Astrocyte (in vitro differentiated cells and primary cell): ENCODE data around the gene KIF5A. TPM values are rescaled to one million over a fixed set of nuclear protein-coding genes. Genes with fewer than 3 reads are reported as not detected.
A peak's percentile ranks its signal among the peaks of the same experiment; 100 is the strongest.

ENCODE experiments used
- DNase-seq: peaks from one replicate; pipeline ENCODE4 v3.0.0-alpha.2; 2010; ENCODE audit warnings: low read depth
- FAIRE-seq: peaks from 2 replicates; lab custom pipeline; 2011; peaks lifted over from hg19 to GRCh38; lab: Jason Lieb, UNC
- H2AFZ ChIP-seq: 2 replicates; pipeline ENCODE4 v1.6.0; 2012; ENCODE audit warnings: low read depth, low read length, inconsistent platforms
- H3K27ac ChIP-seq: 2 replicates; pipeline ENCODE4 v1.5.1; 2011; ENCODE audit warnings: low read depth, low read length, inconsistent platforms
- H3K27me3 ChIP-seq: 2 replicates; pipeline ENCODE4 v1.6.0; 2011; ENCODE audit warnings: low read length, inconsistent platforms; ENCODE audit not compliant: insufficient read depth
- H3K36me3 ChIP-seq: 2 replicates; pipeline ENCODE4 v1.5.1; 2011; ENCODE audit warnings: low read length, inconsistent platforms; ENCODE audit not compliant: insufficient read depth
- H3K4me1 ChIP-seq: 2 replicates; pipeline ENCODE4 v1.5.1; 2011; ENCODE audit warnings: low read length, inconsistent platforms; ENCODE audit not compliant: insufficient read depth
- H3K4me2 ChIP-seq: 2 replicates; pipeline ENCODE4 v1.6.0; 2012; ENCODE audit warnings: low read length, inconsistent platforms
- H3K4me3 ChIP-seq: 2 replicates; pipeline ENCODE4 v1.5.1; 2011; ENCODE audit warnings: low read depth, mild to moderate bottlenecking, low read length, inconsistent platforms; ENCODE audit not compliant: insufficient read depth
- H3K79me2 ChIP-seq: 2 replicates; pipeline ENCODE4 v1.6.0; 2012; ENCODE audit warnings: mild to moderate bottlenecking, low read length, inconsistent platforms; ENCODE audit not compliant: insufficient read depth
- H3K9ac ChIP-seq: 2 replicates; pipeline ENCODE4 v1.6.0; 2012; ENCODE audit warnings: mild to moderate bottlenecking, low read length, inconsistent platforms
- H3K9me3 ChIP-seq: 2 replicates; pipeline ENCODE4 v1.5.1; 2012; ENCODE audit warnings: low read depth, mild to moderate bottlenecking, low read length, inconsistent platforms; ENCODE audit not compliant: insufficient read depth
- H4K20me1 ChIP-seq: 2 replicates; pipeline ENCODE4 v1.6.0; 2012; ENCODE audit warnings: low read length, inconsistent platforms; ENCODE audit not compliant: insufficient read depth
- H3K27ac Mint-ChIP-seq: one replicate; pipeline ENCODE4 v1.8.0; 2021; ENCODE audit warnings: mild to moderate bottlenecking, mixed read lengths; ENCODE audit not compliant: unreplicated experiment
- H3K27me3 Mint-ChIP-seq: one replicate; pipeline ENCODE4 v1.8.0; 2021; ENCODE audit warnings: low read depth, mixed read lengths; ENCODE audit not compliant: unreplicated experiment
- H3K36me3 Mint-ChIP-seq: one replicate; pipeline ENCODE4 v1.8.0; 2021; ENCODE audit warnings: low read depth, mixed read lengths; ENCODE audit not compliant: unreplicated experiment
- H3K4me1 Mint-ChIP-seq: one replicate; pipeline ENCODE4 v1.8.0; 2021; ENCODE audit warnings: low read depth, mixed read lengths; ENCODE audit not compliant: unreplicated experiment
- H3K4me3 Mint-ChIP-seq: one replicate; pipeline ENCODE4 v1.8.0; 2021; ENCODE audit warnings: mild to moderate bottlenecking, moderate library complexity, mixed read lengths; ENCODE audit not compliant: unreplicated experiment
- H3K9me3 Mint-ChIP-seq: one replicate; pipeline ENCODE4 v1.8.0; 2021; ENCODE audit warnings: mild to moderate bottlenecking, mixed read lengths; ENCODE audit not compliant: unreplicated experiment
- CTCF ChIP-seq: IDR thresholded peaks from 2 replicates; pipeline ENCODE4 v1.5.1; 2011; ENCODE audit warnings: low read depth, mild to moderate bottlenecking, inconsistent platforms, low read length, moderate library complexity; ENCODE audit not compliant: insufficient read depth
- EZH2 ChIP-seq: IDR thresholded peaks from 2 replicates; pipeline ENCODE4 v1.6.1; 2012; ENCODE audit warnings: mild to moderate bottlenecking, low read length, inconsistent platforms; ENCODE audit not compliant: insufficient read depth
- total RNA-seq: library from RNA; stranded (reverse); gene quantifications from 2 replicates; pipeline ENCODE4 v1.2.1, GENCODE V29; 2021

Gene KIF5A
- total RNA-seq, 1 donor from 2014 or later, result 7.2 TPM

GRCh38 chr12:57590864-57591781, 41.3 kb downstream of the KIF5A start, which contains the start of gene PIP4K2C:
Gene PIP4K2C, plus strand, starts transcription at chr12:57591192. Its CDS starts 98 bp downstream, at chr12:57591290.
- DNase-seq (peak; percentile 14), FAIRE-seq (no peak)
- peak within 1 kb of the TSS; percentile 83 for H3K27ac Mint-ChIP-seq

GRCh38 chr12:57591782-57592325, 42.0 kb downstream of the KIF5A start:
- no peak overlapping the region for H3K27ac ChIP-seq
- peak overlapping the region; percentile 96 for H3K4me2 ChIP-seq
- H3K79me2 ChIP-seq, result peaks cover 4% of the 10 kb centered on the region
- H3K36me3 ChIP-seq, result peaks cover 2% of the 10 kb centered on the region
- Mint-ChIP-seq H3K4me3 (peak overlapping the region; percentile 96), H3K27ac (peak overlapping the region; percentile 83), H3K27me3 (no peaks in the 10 kb centered on the region), H3K9me3 (peaks cover 2% of the 10 kb centered on the region), H3K36me3 (peaks cover 11% of the 10 kb centered on the region), H3K4me1 (peaks cover 12% of the 10 kb centered on the region)
- H3K4me1 ChIP-seq, result peaks cover 16% of the 10 kb centered on the region
- H3K9me3 ChIP-seq, result no peaks in the 10 kb centered on the region
- FAIRE-seq, result no peak
- peak overlapping the region; percentile 71 for H3K9ac ChIP-seq
- H2AFZ ChIP-seq, result peak overlapping the region; percentile 94
- no peak for DNase-seq
- H3K27me3 ChIP-seq, result no peaks in the 10 kb centered on the region
- H4K20me1 ChIP-seq, result peaks cover 16% of the 10 kb centered on the region
- TF ChIP-seq CTCF, result no peak
- TF ChIP-seq EZH2, result no peak
- peak overlapping the region; percentile 71 for H3K4me3 ChIP-seq

More at GRCh38 chr12:57590864-57591781, 41.3 kb downstream of the KIF5A start, which contains the start of gene PIP4K2C:
- Histone ChIP-seq H3K4me1 (peaks cover 16% of the 10 kb centered on the region), H3K9ac (peak within 1 kb of the TSS; percentile 71), H3K79me2 (peaks cover 4% of the 10 kb centered on the region), H4K20me1 (peaks cover 16% of the 10 kb centered on the region), H3K27ac (no peak within 1 kb of the TSS), H3K4me3 (peak within 1 kb of the TSS; percentile 71), H3K36me3 (no peaks in the 10 kb centered on the region), H3K9me3 (no peaks in the 10 kb centered on the region), H2AFZ (peak within 1 kb of the TSS; percentile 94), H3K4me2 (peak within 1 kb of the TSS; percentile 96), H3K27me3 (no peaks in the 10 kb centered on the region)
- Mint-ChIP-seq H3K4me1 (peaks cover 12% of the 10 kb centered on the region), H3K36me3 (peaks cover 11% of the 10 kb centered on the region), H3K4me3 (peak within 1 kb of the TSS; percentile 96), H3K27me3 (no peaks in the 10 kb centered on the region), H3K9me3 (peaks cover 2% of the 10 kb centered on the region)
- TF ChIP-seq CTCF (no peak), EZH2 (no peak)
